GM19328 (cell line): ENCODE measurements around the gene FBXL2.

ENCODE experiments used
- ATAC-seq: cut with Tn5 transposase; IDR thresholded peaks from one replicate; pipeline ENCODE4 v1.9.1; 2021; ENCODE audit warnings: mild to moderate bottlenecking, moderate library complexity; ENCODE audit not compliant: unreplicated experiment

Gene FBXL2, protein sequence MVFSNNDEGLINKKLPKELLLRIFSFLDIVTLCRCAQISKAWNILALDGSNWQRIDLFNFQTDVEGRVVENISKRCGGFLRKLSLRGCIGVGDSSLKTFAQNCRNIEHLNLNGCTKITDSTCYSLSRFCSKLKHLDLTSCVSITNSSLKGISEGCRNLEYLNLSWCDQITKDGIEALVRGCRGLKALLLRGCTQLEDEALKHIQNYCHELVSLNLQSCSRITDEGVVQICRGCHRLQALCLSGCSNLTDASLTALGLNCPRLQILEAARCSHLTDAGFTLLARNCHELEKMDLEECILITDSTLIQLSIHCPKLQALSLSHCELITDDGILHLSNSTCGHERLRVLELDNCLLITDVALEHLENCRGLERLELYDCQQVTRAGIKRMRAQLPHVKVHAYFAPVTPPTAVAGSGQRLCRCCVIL

DNA sequence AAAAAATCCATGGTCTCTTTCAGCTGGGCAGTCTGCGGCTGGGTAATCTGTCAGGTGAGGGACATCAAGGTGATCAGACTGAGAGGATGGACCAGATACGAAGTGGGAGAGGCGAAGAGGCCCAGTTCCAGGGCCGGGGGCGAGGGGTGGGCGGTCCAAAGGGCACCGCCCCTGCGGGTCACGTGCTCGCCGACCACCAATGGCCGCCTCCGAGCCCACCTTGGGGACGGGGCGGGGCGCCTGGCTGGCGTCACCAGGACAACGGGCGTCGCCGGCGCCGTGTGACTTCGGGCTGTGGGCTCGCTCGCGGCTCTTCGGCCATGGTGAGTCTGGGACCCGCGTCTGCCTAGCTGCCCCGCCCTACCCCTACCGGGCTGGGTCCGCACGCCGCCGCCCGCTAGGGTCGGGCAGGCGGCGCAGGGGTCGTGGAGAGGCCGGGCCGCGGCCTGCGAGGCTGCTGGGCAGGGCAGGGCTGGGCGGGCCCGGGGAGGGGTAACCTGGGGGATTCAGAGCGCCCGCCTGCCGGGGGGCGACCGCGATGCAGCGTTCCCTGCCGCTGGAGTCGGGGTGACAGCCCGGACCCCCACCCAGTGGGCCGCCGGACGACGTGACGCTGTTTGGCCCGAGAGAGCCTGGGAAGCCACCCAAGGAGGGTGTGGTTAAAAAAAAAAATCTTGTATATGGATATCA lies at the start of gene FBXL2:
Gene FBXL2 (plus strand): TSS at position 250 of the 690 bp plus-strand sequence. CDS start 71 bp downstream, at position 321.
- ATAC-seq, result no peak

DNA sequence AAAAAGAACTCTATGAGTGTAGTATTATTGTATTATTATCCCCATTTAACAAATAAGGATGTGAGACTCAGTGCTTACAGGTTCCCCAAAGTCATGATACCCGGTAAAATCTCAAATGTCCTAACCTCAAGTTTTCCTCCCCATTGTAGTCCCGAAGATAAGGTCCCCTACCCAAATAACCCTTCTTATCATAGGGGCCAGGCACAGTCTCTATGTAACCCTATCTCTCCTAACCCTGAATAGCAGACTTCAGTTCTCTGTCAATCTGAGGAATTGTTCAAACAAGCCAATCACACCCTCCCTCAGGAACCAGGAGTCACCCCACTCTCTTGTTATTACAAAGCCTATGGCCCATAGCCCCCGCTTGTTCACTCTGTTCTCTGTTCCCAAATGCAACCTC lies 48.2 kb upstream of the FBXL2 start:
- no peak for ATAC-seq

DNA sequence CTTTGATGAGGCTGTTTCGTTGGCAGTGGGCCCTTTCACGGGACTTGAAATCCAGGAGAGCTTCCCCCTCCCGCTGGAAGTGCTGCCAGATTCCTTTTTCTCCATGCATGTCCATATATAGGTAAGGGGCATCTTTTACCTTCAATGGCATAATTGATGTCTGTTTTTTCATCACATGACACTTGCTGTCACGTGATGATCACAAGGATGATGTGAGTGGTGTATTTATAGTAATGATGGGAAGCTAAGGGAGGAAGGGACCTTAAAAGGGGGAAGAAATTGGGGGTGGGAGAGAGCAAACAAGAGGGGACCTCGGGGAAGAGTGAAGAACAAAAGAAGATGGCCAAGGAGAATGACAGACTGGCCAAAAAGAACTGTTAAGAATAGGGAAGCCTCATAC lies 47.3 kb upstream of the FBXL2 start:
- ATAC-seq, result no peak

DNA sequence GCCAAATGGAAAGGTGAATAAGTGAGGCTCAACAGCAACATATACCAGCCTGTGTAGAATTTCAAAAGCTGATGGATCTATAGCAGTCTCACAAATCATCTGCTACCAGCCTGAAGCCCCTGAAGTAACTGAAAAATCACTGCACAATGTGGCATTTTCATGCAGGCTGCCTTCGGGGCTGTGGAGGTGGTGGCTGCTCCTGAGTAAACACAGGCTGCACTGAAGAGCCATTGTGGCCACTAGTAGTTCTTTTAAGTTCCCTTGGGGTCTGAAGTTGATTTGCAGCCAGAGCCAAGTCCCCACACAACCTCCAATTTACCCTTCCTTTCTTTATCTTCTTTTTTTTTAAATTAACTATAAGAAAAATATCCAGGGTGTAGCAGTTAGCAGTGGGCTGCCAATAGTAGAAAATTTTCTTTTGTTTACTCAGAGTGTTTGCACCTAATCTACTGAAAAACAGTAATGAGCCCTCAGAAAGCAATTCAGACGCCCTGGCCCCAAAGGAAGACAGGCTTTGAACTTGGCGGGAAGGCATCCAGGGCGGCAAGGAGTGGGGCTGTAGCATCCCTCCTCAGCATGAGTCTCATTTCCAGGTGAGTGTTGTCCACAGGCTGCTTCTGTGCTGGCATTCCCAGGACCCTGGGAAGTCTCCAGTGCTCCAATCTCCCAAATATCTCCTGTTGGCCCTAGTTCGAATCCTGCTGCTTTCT lies 45.3 kb upstream of the FBXL2 start:
- ATAC-seq, result no peak

DNA sequence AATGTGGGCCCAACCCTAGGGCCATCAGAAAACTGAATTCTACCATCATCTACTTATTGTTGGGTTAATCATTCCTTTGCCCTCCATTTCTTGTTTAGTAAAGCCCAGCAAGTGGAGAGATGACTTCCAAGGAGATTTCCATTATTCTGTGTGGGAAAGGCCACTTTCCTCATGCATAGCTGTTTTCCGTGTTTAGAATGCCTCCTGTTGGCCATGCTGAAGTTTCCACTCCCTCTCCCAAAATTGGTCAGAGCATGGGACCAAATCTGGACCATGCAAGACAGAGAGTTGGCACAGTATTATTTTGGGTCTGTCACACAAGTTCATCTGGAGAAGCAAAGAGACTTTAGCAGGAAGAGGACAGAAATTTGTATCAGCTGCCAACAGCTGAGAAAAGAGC lies 43.4 kb upstream of the FBXL2 start:
- ATAC-seq, result no peak

DNA sequence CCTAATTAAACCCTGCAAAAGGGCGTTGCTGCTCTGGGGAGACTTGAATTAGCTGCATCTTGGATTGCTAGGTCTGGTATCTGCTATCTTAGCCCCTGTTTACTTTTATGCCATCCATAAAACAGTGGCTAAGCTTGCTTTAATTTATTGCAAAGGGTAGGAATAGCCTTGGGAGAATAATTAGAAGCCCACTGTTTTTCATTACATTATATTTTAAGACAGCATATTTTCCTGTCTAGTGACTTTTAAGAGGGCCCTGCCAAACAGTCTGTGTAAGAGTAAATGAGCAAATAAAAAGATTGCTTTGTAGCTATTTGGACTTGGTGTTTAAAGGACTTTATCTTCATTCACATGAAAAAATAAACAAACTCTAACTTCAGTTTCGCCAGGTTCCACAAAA lies 41.2 kb upstream of the FBXL2 start:
- no peak for ATAC-seq

DNA sequence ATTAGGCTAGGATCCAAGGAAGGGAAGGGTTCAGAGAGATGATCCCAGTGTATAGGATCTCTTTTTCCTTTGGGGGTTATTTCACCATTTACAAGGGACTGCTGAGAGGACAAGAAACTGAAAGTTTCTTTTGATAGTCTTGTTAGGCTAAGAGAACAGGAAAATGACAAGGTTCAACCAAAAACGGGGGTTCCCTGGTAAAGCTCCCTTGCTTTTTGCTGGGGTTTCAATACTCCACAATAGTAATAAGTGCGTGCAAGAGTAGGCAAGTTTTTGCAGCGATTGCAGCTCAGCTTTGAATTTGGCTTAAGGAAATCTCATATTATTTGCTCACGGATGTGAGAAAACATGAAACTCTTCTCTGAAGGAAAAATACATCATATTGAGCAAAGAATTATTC lies 39.8 kb upstream of the FBXL2 start:
- no peak for ATAC-seq

DNA sequence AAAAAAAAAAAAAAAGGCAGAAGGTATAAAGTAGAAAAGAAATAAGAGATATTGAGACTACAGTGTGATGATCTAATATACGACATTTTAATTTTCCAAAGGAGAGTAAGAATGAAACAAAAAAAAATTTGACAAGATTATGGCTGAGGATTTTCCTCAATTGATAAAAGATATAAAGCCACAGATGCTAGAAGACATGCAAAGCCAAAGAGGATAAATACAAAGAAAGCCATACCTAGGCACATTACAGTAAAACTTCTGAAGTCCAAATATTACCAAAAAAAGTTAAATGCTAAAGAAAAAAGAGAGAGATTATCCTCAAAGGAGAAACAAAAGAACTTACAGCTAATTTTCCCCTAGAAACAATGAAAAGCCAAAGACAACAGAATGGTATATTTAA lies 38.3 kb upstream of the FBXL2 start:
- no peak for ATAC-seq

DNA sequence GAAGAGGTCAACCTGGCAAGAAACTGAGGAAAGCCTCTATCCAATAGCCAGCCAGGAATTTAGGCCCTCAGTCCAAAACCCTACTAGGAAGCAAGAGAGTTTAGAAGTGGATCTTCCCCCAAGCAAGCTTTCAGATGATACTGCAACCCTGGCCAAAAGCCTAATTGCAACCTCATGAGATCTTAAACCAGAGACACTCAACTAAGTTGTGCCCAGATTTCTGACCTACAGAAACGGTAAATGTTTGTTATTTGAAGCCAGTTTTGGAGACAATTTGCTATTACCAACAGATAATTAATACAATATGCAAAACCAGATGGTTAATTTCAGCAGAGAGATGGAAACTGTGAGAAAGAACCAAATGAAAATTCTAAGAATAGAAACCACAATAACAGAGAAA lies 37.0 kb upstream of the FBXL2 start:
- ATAC-seq, result no peak

DNA sequence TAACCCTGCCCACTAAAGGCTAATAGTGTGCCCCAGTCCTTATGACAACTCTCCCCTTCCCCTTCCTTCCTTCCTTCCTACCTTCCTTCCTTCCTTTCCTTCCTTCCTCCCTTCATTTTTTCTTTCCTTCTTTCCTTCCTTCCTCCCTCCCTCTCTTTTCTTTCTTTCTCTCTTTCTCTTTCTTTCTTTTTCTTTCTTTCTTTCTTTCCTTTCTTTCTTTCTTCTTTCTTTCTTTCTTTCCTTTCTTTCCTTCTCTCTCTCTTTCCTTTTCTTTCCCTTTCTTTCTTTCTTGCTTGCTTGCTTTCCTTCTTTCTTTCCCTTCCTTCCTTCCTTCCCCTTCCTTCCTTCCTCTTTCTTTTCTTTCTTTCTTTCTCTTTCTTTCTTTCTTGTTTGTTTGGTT lies 30.5 kb upstream of the FBXL2 start:
- ATAC-seq, result no peak

DNA sequence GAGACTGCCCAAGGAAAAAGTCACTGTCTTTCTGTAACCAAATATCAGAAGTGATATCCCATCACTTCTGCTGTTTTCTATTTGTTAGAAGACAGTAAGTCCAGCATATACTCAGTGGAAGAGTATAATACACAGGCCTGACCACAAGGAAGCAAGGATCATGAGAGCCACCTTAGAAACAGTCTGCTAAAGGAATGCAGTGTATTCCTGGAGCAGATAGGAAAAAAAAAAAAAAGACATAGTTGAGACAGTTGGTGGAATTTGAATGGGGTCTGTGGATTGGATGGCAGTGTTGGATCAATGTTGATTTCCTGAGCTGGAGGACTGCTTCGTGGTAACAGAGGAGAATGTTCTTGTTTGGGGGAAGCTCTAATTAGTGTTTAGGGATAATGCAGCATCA lies 26.5 kb upstream of the FBXL2 start:
- no peak for ATAC-seq

DNA sequence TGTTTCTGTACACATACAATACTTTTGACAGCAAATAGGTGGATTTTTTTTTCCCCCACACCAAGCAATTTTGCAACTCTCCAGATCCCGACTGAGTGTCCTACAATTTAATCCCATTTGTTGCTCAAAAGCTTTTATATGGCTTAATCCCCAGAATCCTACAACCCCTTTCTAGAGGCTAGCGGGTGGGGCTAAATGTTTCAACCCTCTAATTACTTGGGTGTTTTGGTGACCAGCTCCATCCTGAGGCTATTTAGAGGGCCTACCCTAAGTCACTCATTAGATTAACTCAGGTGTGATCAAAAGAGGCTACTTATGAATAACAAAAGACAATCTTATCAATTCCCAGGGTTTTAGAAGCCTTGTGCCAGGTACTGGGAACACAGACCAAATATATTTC lies 21.0 kb upstream of the FBXL2 start:
- ATAC-seq, result no peak

DNA sequence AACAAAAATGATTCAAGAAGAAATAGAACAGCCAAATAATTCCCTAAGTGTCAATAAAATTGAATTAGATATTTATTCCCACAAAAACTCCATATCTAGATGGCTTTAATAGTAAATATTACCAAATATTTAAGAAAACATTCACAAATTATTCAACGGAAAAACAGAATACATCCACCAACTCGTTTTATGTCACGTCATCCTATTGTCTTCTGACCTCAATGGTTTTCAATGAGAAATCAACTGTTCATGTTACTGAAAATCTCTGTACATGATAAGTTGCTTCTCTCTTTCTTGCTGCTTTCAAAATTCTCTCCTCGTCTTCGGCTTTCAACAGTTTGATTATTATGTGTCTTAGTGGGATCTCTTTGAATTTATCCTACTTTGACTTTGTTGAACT lies 17.1 kb upstream of the FBXL2 start:
- no peak for ATAC-seq

DNA sequence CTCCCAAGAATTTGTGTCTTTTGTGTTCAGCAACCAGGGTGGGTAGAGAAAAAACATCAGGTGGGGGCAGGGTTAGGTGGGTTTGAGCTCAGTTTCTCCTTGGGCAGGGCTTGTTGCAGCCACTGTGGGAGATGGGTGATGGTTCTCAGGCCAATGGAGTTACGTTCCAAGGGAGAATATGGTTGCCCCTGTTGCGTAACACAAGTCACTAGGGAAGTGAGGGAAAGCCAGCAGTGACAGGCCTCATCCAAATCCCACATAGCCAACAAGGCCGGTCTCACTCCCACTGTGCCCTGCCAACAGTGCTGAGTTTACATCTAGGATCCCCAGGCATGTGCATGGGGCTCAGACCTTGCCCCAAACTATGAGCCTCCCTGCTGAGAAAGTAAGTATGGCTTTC lies 7.9 kb upstream of the FBXL2 start:
- no peak for ATAC-seq

DNA sequence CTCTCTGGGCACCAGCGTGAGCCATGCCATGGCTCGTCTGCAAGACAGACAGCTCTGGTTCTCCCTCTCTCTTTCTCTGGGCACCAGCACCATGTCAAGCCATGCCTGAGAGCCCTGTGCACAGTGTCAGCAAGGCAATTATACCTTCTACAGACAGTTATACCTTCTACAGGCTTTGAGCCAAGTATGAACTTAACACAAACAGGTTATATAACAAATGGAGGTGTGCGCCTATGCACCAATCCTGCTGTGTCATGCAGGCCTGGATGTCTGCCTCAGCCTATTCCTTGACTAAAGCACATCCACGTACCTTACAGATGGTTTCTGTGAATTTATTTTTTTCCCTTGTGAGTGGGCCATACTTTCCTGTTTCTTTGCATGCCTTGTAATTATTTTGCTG lies 5.9 kb upstream of the FBXL2 start:
- ATAC-seq, result no peak

DNA sequence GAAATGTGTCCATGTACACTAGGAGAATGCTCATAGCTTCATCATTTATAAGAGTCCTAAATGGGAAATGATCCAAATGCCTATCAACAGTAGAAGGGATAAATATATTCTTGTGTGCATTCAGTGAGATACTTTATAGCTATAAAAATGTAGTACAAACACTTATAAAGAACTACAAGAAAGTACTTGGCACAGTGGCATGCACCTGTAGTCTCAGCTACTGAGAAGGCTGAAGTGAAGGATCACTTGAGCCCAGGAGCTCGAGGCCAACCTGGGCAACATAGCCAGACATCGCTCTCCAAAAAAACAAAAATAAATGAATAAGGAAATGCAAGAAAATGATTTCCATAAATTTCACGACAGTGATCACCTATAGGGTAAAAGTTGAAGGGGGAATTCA lies 3.6 kb upstream of the FBXL2 start:
- no peak for ATAC-seq

DNA sequence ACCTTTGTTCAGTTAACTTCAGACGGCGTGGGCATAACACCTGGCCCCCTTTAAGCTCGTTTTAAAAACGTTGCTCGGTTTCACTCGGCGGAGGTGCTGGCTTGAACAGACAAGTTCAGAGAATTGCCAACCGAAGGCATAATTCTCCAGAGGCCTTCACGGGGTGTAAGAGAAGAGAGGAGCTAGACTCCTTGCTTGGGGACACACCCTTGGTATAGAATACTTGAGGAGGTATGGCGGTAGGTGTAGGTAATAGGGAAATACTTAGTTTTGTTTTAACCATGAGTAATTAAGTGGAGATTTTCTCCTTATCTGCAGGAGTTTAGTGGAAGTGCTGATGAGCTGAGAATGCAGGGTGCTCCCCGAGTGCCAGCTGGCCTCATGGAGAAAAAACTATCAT lies 921 bp downstream of the FBXL2 start:
- ATAC-seq, result no peak

DNA sequence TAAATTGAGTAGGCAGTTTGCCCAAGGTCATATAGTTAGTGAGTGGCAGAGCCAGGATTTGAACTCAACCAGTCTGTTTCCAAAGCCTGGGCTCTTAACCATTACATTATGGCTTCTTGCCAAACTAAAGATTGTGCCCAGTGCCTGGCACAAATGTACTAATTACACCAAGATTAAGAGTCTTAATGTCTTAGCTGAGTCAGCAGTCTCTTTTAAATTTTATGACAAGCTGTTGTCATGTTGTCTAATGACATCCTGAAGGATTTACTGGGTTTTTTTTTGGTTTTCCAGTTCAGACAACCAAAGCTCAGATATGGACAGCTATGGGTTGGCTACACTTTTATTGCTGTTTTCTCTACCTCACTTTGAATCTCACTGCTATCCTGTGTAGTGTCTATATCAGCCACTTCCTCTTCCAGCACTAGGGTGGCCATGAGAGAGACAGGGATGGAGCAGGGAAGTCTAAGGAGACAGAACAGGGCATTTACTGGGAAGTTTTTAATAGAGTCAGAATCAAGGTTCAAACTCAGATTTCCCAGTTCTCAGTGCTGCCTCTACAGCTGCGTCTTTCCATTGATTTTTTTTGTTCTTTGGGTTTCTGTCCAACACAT lies 10.5 kb downstream of the FBXL2 start:
- ATAC-seq, result no peak

DNA sequence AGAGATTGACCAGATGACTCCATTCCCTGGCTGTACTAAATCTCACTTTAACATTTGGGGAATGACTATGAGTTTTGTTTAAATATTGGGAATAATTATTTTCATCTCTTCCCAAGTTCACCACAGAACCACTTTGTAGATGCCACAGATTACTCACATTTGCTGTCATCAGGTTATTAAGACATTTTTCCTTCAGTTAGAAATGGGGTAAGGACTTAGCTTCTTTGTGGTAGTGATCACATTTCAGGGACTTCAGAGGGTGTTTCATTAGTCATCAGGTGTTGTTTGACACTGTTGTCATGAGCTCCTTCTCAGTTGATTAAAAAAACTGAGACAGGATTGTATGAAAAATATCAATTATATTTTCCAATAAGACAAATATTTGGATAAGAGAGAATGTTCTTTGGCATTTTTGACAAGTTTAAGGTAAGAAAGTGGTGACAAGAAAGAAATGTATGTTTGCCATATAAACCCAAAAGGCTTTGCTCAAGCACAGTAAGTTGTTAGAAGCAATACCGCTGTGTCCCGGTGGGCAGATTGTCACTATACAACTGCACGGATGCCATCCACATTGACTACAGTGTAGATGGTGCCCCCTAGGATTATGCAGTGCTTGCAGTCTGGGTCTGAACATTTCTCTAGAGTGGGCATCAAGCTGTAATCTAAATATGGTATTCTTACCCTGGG lies 22.3 kb downstream of the FBXL2 start:
- ATAC-seq, result no peak

DNA sequence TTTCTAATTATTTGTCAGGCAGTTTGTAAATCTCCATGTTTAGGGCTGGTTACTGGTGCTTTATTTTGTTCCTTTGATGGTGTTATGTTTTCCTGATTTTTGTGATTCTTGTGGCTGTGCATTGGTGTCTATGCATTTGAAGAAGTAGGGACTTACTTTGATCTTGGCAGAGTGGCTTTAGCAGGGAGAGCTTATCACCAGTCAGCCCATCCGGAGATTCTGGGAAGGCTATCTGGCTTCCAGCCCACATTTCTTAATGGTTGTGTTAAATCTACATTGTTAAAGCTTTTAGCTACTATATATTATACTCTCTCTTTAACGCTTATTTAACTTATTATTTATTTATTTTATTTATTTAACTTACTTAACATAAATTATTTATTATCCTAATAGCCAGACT lies 35.1 kb downstream of the FBXL2 start:
- ATAC-seq, result no peak

DNA sequence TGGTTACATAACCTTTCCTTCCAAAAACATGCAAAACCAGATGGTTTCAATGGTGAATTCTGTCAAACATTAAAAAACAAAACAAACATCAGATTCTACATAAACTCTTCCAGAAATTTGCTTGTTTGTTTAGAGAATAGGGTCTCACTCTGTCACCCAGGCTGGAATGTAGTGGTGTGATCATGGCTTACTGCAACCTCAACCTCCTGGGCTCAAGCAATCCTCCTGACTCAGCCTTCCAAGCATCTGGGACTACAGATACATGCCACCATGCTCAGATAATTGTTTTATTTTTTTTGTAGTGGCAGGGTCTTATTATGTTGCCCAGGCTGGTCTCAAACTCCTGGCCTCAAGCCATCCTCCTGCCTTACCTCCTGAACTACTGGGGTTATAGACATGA lies 36.1 kb downstream of the FBXL2 start:
- no peak for ATAC-seq
